GM19025 (cell line): ENCODE measurements around the gene CBLC.

Experiments used
- ATAC-seq: cut with Tn5 transposase; IDR thresholded peaks from one replicate; pipeline ENCODE4 v1.9.1; 2021; ENCODE audit warnings: mild to moderate bottlenecking, low read depth, moderate library complexity; ENCODE audit not compliant: unreplicated experiment

CBLC gene

GRCh38 chr19:44794610-44795009 lies 16.9 kb downstream of the CBLC start:
- ATAC-seq, result no peak

- no peak for ATAC-seq
Measured at GRCh38 chr19:44795398-44795987, 17.8 kb downstream of the CBLC start.

GRCh38 chr19:44796701-44797115 lies 19.0 kb downstream of the CBLC start:
- ATAC-seq, result no peak

- ATAC-seq, result no peak
Measured at GRCh38 chr19:44799627-44800346, 22.1 kb downstream of the CBLC start.

- no peak for ATAC-seq
Measured at GRCh38 chr19:44800461-44800860, 22.8 kb downstream of the CBLC start.

GRCh38 chr19:44803442-44804428 lies 26.0 kb downstream of the CBLC start:
- ATAC-seq, result no peak

- no peak for ATAC-seq
Measured at GRCh38 chr19:44806291-44806690, 28.6 kb downstream of the CBLC start.

GRCh38 chr19:44807162-44807561 lies 29.5 kb downstream of the CBLC start:
- no peak for ATAC-seq

GRCh38 chr19:44807652-44808462 lies 30.2 kb downstream of the CBLC start:
- ATAC-seq, result no peak

- no peak for ATAC-seq
Measured at GRCh38 chr19:44808463-44809371, 31.0 kb downstream of the CBLC start, which contains the start of gene BCAM. BCAM (plus strand) TSS chr19:44809103; CDS start chr19:44809125, 22 bp downstream.

GRCh38 chr19:44809577-44810233 lies 32.0 kb downstream of the CBLC start:
- ATAC-seq, result no peak

GRCh38 chr19:44810234-44811121 lies 32.8 kb downstream of the CBLC start:
- ATAC-seq, result no peak

- no peak for ATAC-seq
Measured at GRCh38 chr19:44811122-44811419, 33.4 kb downstream of the CBLC start.

GRCh38 chr19:44812142-44812718 lies 34.5 kb downstream of the CBLC start:
- no peak for ATAC-seq

- ATAC-seq, result no peak
Measured at GRCh38 chr19:44813070-44813840, 35.6 kb downstream of the CBLC start.

GRCh38 chr19:44813841-44814470 lies 36.3 kb downstream of the CBLC start:
- no peak for ATAC-seq
